Ovary (tissue), 3 donors: ENCODE data around the gene MRPL58.

ENCODE experiments used
- CTCF ChIP-seq, 3 donors: fragments of 450-650 bp in 2 of 3; fragments of 200-600 bp in 1 of 3; IDR thresholded peaks; one replicate each; pipeline versions ENCODE4 v1.5.1 to v1.8.0; 2016 to 2022; ENCODE audit warnings: antibody characterized with exemption in 3 of 3, mild to moderate bottlenecking in 1 of 3
- EP300 ChIP-seq: sonication (generic); formaldehyde crosslinking; IDR thresholded peaks from one replicate; pipeline ENCODE4 v1.6.1; 2017; ENCODE audit warnings: antibody characterized with exemption
- POLR2A ChIP-seq: fragments of 450-650 bp; IDR thresholded peaks from one replicate; pipeline ENCODE4 v1.6.1; 2017; ENCODE audit warnings: antibody characterized with exemption, mild to moderate bottlenecking, moderate library complexity
- donor health status: DM: no; HTN: no; CAD: no.

GRCh38 chr17:75068750-75069149 lies 56.3 kb downstream of the MRPL58 start:
- TF ChIP-seq CTCF (IDR thresholded peaks at IDR 0.05) (no peak), POLR2A (no peak), EP300 (no peak)
